Testis (tissue), 3 donors: ENCODE measurements around the gene FCHSD2. TPM values are rescaled to one million over a fixed set of nuclear protein-coding genes. Genes with fewer than 3 reads are reported as not detected.

ENCODE experiments used
- DNase-seq: peaks from one replicate; pipeline ENCODE4 v3.0.0-alpha.2; 2019
- H3K27ac ChIP-seq, 2 donors: fragments of 200-600 bp; sonication (generic); one replicate each; pipeline ENCODE4 v1.5.1; 2019
- H3K27me3 ChIP-seq: fragments of 200-600 bp; sonication (generic); one replicate; pipeline ENCODE4 v1.5.1; 2019
- H3K36me3 ChIP-seq: fragments of 200-600 bp; sonication (generic); one replicate; pipeline ENCODE4 v1.5.1; 2017; ENCODE audit warnings: low read depth; ENCODE audit errors: missing control alignments
- H3K4me1 ChIP-seq: fragments of 200-600 bp; sonication (generic); one replicate; pipeline ENCODE4 v1.5.1; 2019
- H3K4me3 ChIP-seq, 2 donors: fragments of 200-600 bp; sonication (generic); one replicate each; pipeline ENCODE4 v1.5.1; 2017 to 2019
- H3K9me3 ChIP-seq: fragments of 200-600 bp; sonication (generic); one replicate; pipeline ENCODE4 v1.5.1; 2017
- POLR2A ChIP-seq: fragments of 450-650 bp; IDR thresholded peaks from one replicate; pipeline ENCODE4 v1.6.1; 2017; ENCODE audit warnings: antibody characterized with exemption, mild to moderate bottlenecking, moderate library complexity
- WGBS, 2 donors: methylation state at CpG; one replicate each; pipeline ENCODE4 v1.1.5; 2018; 5-methylcytosine and 5-hydroxymethylcytosine counted together
- intact Hi-C: fragments of 100-400 bp; cut with DNase I; formaldehyde crosslinking; loops from one replicate; pipeline ENCODE4 v1.15.1; 2023; ENCODE audit warnings: low total_unique reads
- polyA plus RNA-seq: library from polyadenylated mRNA; stranded (reverse); fragments of 350-450 nt; fragmentation: Illumina TruSeq; extraction: RNeasy Lipid Tissue Mini Kit (QIAGEN cat#74804); gene quantifications from one replicate; pipeline ENCODE4 v1.2.3, GENCODE V29; 2014; ENCODE audit warnings: low read depth, low replicate concordance; ENCODE audit not compliant: insufficient read depth
- total RNA-seq, 2 donors: library from RNA; depleted of rRNA; stranded (reverse); fragments of >200 nt; gene quantifications; one replicate each; pipeline ENCODE4 v1.2.3, GENCODE V29; 2016
- TF ChIP-seq, protein P1 (sequence below), 3 experiments: fragments of 450-650 bp in 2 of 3; fragments of 200-600 bp in 1 of 3; sonication (generic) in 1 of 3; IDR thresholded peaks; one replicate each; pipeline ENCODE4 v1.5.1; 2016 to 2019; ENCODE audit warnings: antibody characterized with exemption in 3 of 3, mild to moderate bottlenecking in 2 of 3, moderate library complexity in 1 of 3

The FCHSD2 gene
- total and polyA plus RNA-seq, 3 donors from 2014 or later: 44.0 to 69.6 (median 65.9) TPM

DNA sequence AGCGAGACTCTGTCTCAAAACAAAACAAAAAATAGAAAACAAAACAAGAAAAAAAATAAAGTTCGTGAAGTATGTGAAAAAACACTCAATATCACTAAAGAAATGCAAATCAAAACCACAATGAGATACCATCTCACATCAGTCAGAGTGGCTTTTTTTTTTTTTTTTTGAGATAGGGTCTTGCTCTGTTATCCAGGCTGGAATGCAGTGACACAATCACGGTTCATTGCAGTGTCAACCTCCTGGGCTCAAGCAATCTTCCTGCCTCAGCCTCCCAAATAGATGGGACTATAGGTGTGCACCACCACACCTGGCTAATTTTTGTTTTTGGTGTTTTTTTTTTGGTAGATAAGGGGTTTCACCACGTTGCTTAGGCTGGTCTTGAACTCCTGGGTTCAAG is 290.4 kb downstream of the FCHSD2 start:
- intact Hi-C loops: no loop called here
- TF ChIP-seq POLR2A: no peak
- TF ChIP-seq, protein P1, sequence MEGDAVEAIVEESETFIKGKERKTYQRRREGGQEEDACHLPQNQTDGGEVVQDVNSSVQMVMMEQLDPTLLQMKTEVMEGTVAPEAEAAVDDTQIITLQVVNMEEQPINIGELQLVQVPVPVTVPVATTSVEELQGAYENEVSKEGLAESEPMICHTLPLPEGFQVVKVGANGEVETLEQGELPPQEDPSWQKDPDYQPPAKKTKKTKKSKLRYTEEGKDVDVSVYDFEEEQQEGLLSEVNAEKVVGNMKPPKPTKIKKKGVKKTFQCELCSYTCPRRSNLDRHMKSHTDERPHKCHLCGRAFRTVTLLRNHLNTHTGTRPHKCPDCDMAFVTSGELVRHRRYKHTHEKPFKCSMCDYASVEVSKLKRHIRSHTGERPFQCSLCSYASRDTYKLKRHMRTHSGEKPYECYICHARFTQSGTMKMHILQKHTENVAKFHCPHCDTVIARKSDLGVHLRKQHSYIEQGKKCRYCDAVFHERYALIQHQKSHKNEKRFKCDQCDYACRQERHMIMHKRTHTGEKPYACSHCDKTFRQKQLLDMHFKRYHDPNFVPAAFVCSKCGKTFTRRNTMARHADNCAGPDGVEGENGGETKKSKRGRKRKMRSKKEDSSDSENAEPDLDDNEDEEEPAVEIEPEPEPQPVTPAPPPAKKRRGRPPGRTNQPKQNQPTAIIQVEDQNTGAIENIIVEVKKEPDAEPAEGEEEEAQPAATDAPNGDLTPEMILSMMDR (IDR thresholded peaks at IDR 0.05): no peak
- DNase-seq: no peak
- Histone ChIP-seq H3K4me3 (no peak overlapping the region), H3K27me3 (no peaks in the 10 kb centered on the region), H3K36me3 (no peaks in the 10 kb centered on the region), H3K9me3 (no peaks in the 10 kb centered on the region), H3K27ac (no peak overlapping the region), H3K4me1 (peaks cover 10% of the 10 kb centered on the region)
- WGBS, 2 donors: 87 to 89% methylated on average over 4 of the region's 4 CpGs

- no peak overlapping the region for H3K4me3 ChIP-seq
- no peaks in the 10 kb centered on the region for H3K9me3 ChIP-seq
- intact Hi-C loops: no loop called here
- WGBS, 2 donors: 88 to 100% methylated on average over 3 of the region's 3 CpGs
- no peak overlapping the region for H3K27ac ChIP-seq
- H3K36me3 ChIP-seq: no peaks in the 10 kb centered on the region
- H3K4me1 ChIP-seq: peaks cover 1% of the 10 kb centered on the region
- no peaks in the 10 kb centered on the region for H3K27me3 ChIP-seq
- no peak for TF ChIP-seq POLR2A
- TF ChIP-seq, protein P1 (IDR thresholded peaks at IDR 0.05): no peak
- no peak for DNase-seq
These were observed 291.3 kb downstream of the FCHSD2 start for GRCh38 chr11:72850832-72851231.

GRCh38 chr11:72848846-72849466 is 293.2 kb downstream of the FCHSD2 start:
- Histone ChIP-seq H3K36me3 (no peaks in the 10 kb centered on the region), H3K4me3 (no peak overlapping the region), H3K9me3 (no peaks in the 10 kb centered on the region), H3K27ac (no peak overlapping the region), H3K4me1 (no peaks in the 10 kb centered on the region), H3K27me3 (no peaks in the 10 kb centered on the region)
- intact Hi-C loops: no loop called here
- DNase-seq: no peak
- 72 to 74% methylated on average over 6 of the region's 6 CpGs for WGBS, 2 donors
- no peak for TF ChIP-seq POLR2A
- TF ChIP-seq, protein P1 (IDR thresholded peaks at IDR 0.05): peak; percentile 46 to 56 (median 53)

- no peak overlapping the region for H3K4me3 ChIP-seq
- intact Hi-C loops: no loop called here
- WGBS, 2 donors: 25 to 66% methylated on average over 4 of the region's 4 CpGs
- H3K27me3 ChIP-seq: no peaks in the 10 kb centered on the region
- H3K27ac ChIP-seq: no peak overlapping the region
- no peaks in the 10 kb centered on the region for H3K4me1 ChIP-seq
- no peak for TF ChIP-seq POLR2A
- TF ChIP-seq, protein P1 (IDR thresholded peaks at IDR 0.05): no peak
- H3K36me3 ChIP-seq: no peaks in the 10 kb centered on the region
- H3K9me3 ChIP-seq: no peaks in the 10 kb centered on the region
- no peak for DNase-seq
These were observed 297.8 kb downstream of the FCHSD2 start for GRCh38 chr11:72844356-72844755.
